BLaER1 (cell line): ENCODE measurements around the gene PRKN.

Source experiments
- H3K27ac ChIP-seq: shearing (Covaris generic); formaldehyde crosslinking; 2 replicates; pipeline ENCODE4 v1.8.1; 2022
- H3K27me3 ChIP-seq: shearing (Covaris generic); formaldehyde crosslinking; 2 replicates; pipeline ENCODE4 v1.8.1; 2022
- H3K36me3 ChIP-seq: shearing (Covaris generic); formaldehyde crosslinking; 2 replicates; pipeline ENCODE4 v1.8.1; 2022
- H3K4me1 ChIP-seq: shearing (Covaris generic); formaldehyde crosslinking; 2 replicates; pipeline ENCODE4 v1.8.1; 2022
- H3K4me2 ChIP-seq: shearing (Covaris generic); formaldehyde crosslinking; 2 replicates; pipeline ENCODE4 v1.8.1; 2022
- H3K4me3 ChIP-seq: shearing (Covaris generic); formaldehyde crosslinking; 2 replicates; pipeline ENCODE4 v1.8.1; 2022
- H3K9ac ChIP-seq: shearing (Covaris generic); formaldehyde crosslinking; 2 replicates; pipeline ENCODE4 v1.8.1; 2022
- H3K9me3 ChIP-seq: shearing (Covaris generic); formaldehyde crosslinking; 2 replicates; pipeline ENCODE4 v1.8.1; 2022
- H4K20me1 ChIP-seq: shearing (Covaris generic); formaldehyde crosslinking; 2 replicates; pipeline ENCODE4 v1.8.1; 2022
- Cebpa-rat ChIP-seq: shearing (Covaris generic); IDR thresholded peaks from 2 replicates; pipeline ENCODE4 v1.8.1; 2022

PRKN gene

GRCh38 chr6:162360901-162361567, 366.5 kb downstream of the PRKN start:
- no peak for TF ChIP-seq Cebpa-rat
- Histone ChIP-seq H4K20me1 (no peaks in the 10 kb centered on the region), H3K4me3 (no peak overlapping the region), H3K27me3 (no peaks in the 10 kb centered on the region), H3K36me3 (no peaks in the 10 kb centered on the region), H3K9ac (no peak overlapping the region), H3K4me1 (no peaks in the 10 kb centered on the region), H3K4me2 (no peak overlapping the region), H3K27ac (no peak overlapping the region), H3K9me3 (no peaks in the 10 kb centered on the region)

GRCh38 chr6:162358625-162359024, 368.9 kb downstream of the PRKN start:
- Histone ChIP-seq H3K4me2 (no peak overlapping the region), H3K9me3 (no peaks in the 10 kb centered on the region), H3K27ac (no peak overlapping the region), H3K9ac (no peak overlapping the region), H3K27me3 (no peaks in the 10 kb centered on the region), H3K4me3 (no peak overlapping the region), H4K20me1 (no peaks in the 10 kb centered on the region), H3K36me3 (no peaks in the 10 kb centered on the region), H3K4me1 (no peaks in the 10 kb centered on the region)
- TF ChIP-seq Cebpa-rat: no peak

GRCh38 chr6:162345051-162345511, 382.5 kb downstream of the PRKN start:
- TF ChIP-seq Cebpa-rat: no peak
- no peak overlapping the region for H3K9ac ChIP-seq
- H3K27ac ChIP-seq: no peak overlapping the region
- no peak overlapping the region for H3K4me3 ChIP-seq
- no peak overlapping the region for H3K4me2 ChIP-seq
- no peaks in the 10 kb centered on the region for H3K36me3 ChIP-seq
- H3K9me3 ChIP-seq: no peaks in the 10 kb centered on the region
- no peaks in the 10 kb centered on the region for H3K4me1 ChIP-seq
- no peaks in the 10 kb centered on the region for H4K20me1 ChIP-seq
- H3K27me3 ChIP-seq: no peaks in the 10 kb centered on the region

- Histone ChIP-seq H3K4me1 (no peaks in the 10 kb centered on the region), H3K4me3 (no peak overlapping the region), H3K9ac (no peak overlapping the region), H4K20me1 (no peaks in the 10 kb centered on the region), H3K27me3 (no peaks in the 10 kb centered on the region), H3K4me2 (no peak overlapping the region), H3K36me3 (no peaks in the 10 kb centered on the region), H3K27ac (no peak overlapping the region), H3K9me3 (no peaks in the 10 kb centered on the region)
- TF ChIP-seq Cebpa-rat: no peak
Measured at GRCh38 chr6:162344646-162345010, 382.9 kb downstream of the PRKN start.

- Histone ChIP-seq H3K4me2 (no peak overlapping the region), H3K4me3 (no peak overlapping the region), H3K4me1 (no peaks in the 10 kb centered on the region), H3K9me3 (no peaks in the 10 kb centered on the region), H3K27ac (no peak overlapping the region), H4K20me1 (no peaks in the 10 kb centered on the region), H3K27me3 (no peaks in the 10 kb centered on the region), H3K36me3 (no peaks in the 10 kb centered on the region), H3K9ac (no peak overlapping the region)
- TF ChIP-seq Cebpa-rat: no peak
Measured at GRCh38 chr6:162343936-162344645, 383.5 kb downstream of the PRKN start.

- TF ChIP-seq Cebpa-rat: no peak
- H4K20me1 ChIP-seq: no peaks in the 10 kb centered on the region
- H3K4me2 ChIP-seq: no peak overlapping the region
- H3K4me1 ChIP-seq: no peaks in the 10 kb centered on the region
- H3K9me3 ChIP-seq: no peaks in the 10 kb centered on the region
- no peaks in the 10 kb centered on the region for H3K36me3 ChIP-seq
- no peaks in the 10 kb centered on the region for H3K27me3 ChIP-seq
- H3K27ac ChIP-seq: no peak overlapping the region
- no peak overlapping the region for H3K4me3 ChIP-seq
- no peak overlapping the region for H3K9ac ChIP-seq
Measured at GRCh38 chr6:162343198-162343935, 384.2 kb downstream of the PRKN start.

- H3K27me3 ChIP-seq: no peaks in the 10 kb centered on the region
- H3K36me3 ChIP-seq: no peaks in the 10 kb centered on the region
- H4K20me1 ChIP-seq: no peaks in the 10 kb centered on the region
- H3K4me2 ChIP-seq: no peak overlapping the region
- H3K4me1 ChIP-seq: no peaks in the 10 kb centered on the region
- no peak overlapping the region for H3K9ac ChIP-seq
- H3K27ac ChIP-seq: no peak overlapping the region
- TF ChIP-seq Cebpa-rat: no peak
- H3K9me3 ChIP-seq: no peaks in the 10 kb centered on the region
- no peak overlapping the region for H3K4me3 ChIP-seq
Measured at GRCh38 chr6:162337412-162337811, 390.2 kb downstream of the PRKN start.

GRCh38 chr6:162336359-162336758, 391.2 kb downstream of the PRKN start:
- no peaks in the 10 kb centered on the region for H3K9me3 ChIP-seq
- H3K4me2 ChIP-seq: no peak overlapping the region
- no peak overlapping the region for H3K27ac ChIP-seq
- H3K4me1 ChIP-seq: no peaks in the 10 kb centered on the region
- H3K27me3 ChIP-seq: no peaks in the 10 kb centered on the region
- no peak overlapping the region for H3K4me3 ChIP-seq
- H3K36me3 ChIP-seq: no peaks in the 10 kb centered on the region
- no peak overlapping the region for H3K9ac ChIP-seq
- H4K20me1 ChIP-seq: no peaks in the 10 kb centered on the region
- TF ChIP-seq Cebpa-rat: no peak

- Histone ChIP-seq H3K4me1 (no peaks in the 10 kb centered on the region), H3K27me3 (no peaks in the 10 kb centered on the region), H4K20me1 (no peaks in the 10 kb centered on the region), H3K4me2 (no peak overlapping the region), H3K36me3 (no peaks in the 10 kb centered on the region), H3K9me3 (no peaks in the 10 kb centered on the region), H3K9ac (no peak overlapping the region), H3K27ac (no peak overlapping the region), H3K4me3 (no peak overlapping the region)
- no peak for TF ChIP-seq Cebpa-rat
Measured at GRCh38 chr6:162332365-162332764, 395.2 kb downstream of the PRKN start.

GRCh38 chr6:162331911-162332310, 395.7 kb downstream of the PRKN start:
- Histone ChIP-seq H3K4me3 (no peak overlapping the region), H3K9ac (no peak overlapping the region), H3K36me3 (no peaks in the 10 kb centered on the region), H3K27ac (no peak overlapping the region), H3K4me1 (no peaks in the 10 kb centered on the region), H4K20me1 (no peaks in the 10 kb centered on the region), H3K4me2 (no peak overlapping the region), H3K9me3 (no peaks in the 10 kb centered on the region), H3K27me3 (no peaks in the 10 kb centered on the region)
- TF ChIP-seq Cebpa-rat: no peak
